Activated CD4-positive, alpha-beta T cell treated with anti-CD3 and anti-CD28 coated beads, Interleukin-2, amount 10 ng/mL, durations not matched to agents 7 days and 5 days (primary cell): ENCODE results near the gene BAHCC1. TPM values are rescaled to one million over a fixed set of nuclear protein-coding genes. Genes with fewer than 3 reads are reported as not detected.

Experiments used
- CTCF ChIA-PET: fragments of 350-600 bp; sonication (Branson Sonifier 250); formaldehyde crosslinking; loops from one replicate; lab custom pipeline; 2021; ENCODE audit warnings: antibody characterized with exemption; lab: Charles Lee
- POLR2A ChIA-PET: fragments of 350-600 bp; sonication (Branson Sonifier 250); formaldehyde crosslinking; loops from one replicate; lab custom pipeline; 2021; ENCODE audit warnings: antibody characterized with exemption; lab: Charles Lee
- DNase-seq: peaks from one replicate; pipeline ENCODE4 v3.0.0-alpha.2; 2020
- H3K27ac Mint-ChIP-seq: one replicate; pipeline ENCODE4 v1.8.0; 2021; ENCODE audit warnings: mild to moderate bottlenecking, moderate library complexity, mixed read lengths
- H3K27me3 Mint-ChIP-seq: one replicate; pipeline ENCODE4 v1.8.0; 2021; ENCODE audit warnings: mixed read lengths
- H3K36me3 Mint-ChIP-seq: one replicate; pipeline ENCODE4 v1.8.0; 2021; ENCODE audit warnings: low read depth, mixed read lengths
- H3K4me1 Mint-ChIP-seq: one replicate; pipeline ENCODE4 v1.8.0; 2021; ENCODE audit warnings: mixed read lengths
- H3K4me3 Mint-ChIP-seq: one replicate; pipeline ENCODE4 v1.8.0; 2021; ENCODE audit warnings: mild to moderate bottlenecking, moderate library complexity, mixed read lengths
- H3K9me3 Mint-ChIP-seq: one replicate; pipeline ENCODE4 v1.8.0; 2021; ENCODE audit warnings: mixed read lengths
- total RNA-seq, 2 experiments: library from RNA; stranded (reverse); gene quantifications; one replicate each; pipeline ENCODE4 v1.2.3, GENCODE V29; 2021

BAHCC1 gene
- total RNA-seq, 2 experiments from 2014 or later = not detected

DNA sequence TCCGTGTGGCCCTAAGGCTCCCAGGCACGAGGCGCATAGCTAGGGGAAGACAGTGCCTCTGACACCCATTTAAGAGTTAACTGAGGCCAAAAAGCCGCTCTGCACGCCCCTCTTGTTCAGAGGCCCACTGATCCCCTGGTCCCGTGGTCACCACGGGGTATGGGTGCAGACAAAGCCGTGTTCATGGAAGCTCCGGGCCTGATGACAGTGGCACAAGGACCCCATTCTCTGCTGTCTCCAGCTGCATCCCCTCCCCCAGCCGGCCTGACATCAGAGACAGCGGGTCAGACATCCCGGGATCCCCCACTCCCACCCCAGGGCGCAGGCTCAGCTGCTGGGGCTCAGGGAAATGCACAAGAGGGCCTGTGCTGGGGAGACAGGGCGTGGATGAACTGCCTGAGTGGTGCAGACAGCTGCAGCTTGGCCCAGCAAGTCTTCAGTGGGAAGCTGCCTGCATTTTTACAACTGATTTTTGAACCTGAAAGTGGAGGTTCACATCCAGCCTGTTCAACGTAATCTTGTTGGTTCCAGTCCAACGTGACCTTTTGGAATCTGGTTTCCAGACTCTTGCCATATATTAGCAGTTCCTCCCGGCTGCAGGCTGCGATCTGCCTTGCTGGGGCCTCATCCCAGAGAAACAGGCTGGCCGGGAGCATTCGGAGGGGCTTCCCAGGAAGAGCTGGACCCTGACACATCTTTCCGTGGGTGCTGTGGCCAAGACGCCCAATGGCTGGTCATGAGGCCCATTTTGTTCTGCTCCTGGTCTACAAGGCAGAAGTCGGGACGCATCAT, 9.7 kb upstream of the BAHCC1 start:
- Mint-ChIP-seq H3K9me3 (no peaks in the 10 kb centered on the region), H3K4me3 (peak overlapping the region; percentile 13), H3K4me1 (no peaks in the 10 kb centered on the region), H3K27ac (no peak overlapping the region), H3K27me3 (peaks cover 39% of the 10 kb centered on the region), H3K36me3 (no peaks in the 10 kb centered on the region)
- POLR2A ChIA-PET = no interaction called here
- DNase-seq = no peak
- CTCF ChIA-PET = interaction anchor here (1.2 kb wide), 1 partner anchor 12 kb away, joined by 3 read pairs; no protein-coding TSS in a partner anchor

DNA sequence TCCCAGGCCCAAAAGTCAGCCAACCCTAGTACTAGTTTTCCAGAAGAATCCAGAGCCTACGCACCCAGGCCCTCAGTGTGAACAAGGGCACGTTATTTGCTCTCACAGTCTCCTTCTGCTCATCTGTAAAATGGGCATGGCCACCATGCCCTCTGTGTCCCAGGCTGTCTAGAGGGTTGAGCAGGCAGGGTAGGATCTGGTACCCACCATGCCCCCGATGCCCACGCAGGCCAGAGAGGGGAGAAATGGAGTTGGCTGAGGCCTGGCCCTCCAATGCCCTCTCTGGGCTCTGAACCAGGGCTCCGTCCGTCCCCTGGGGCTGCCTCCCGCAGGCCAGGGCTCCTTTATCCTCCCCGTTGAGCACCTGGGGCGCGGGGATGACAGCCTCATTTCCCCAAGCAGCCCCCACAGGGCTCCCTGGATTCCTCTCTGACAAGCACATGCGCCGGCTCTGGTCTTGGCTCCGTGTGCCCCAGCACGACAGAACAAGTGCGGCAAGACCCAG, 9.1 kb upstream of the BAHCC1 start:
- no peaks in the 10 kb centered on the region for H3K9me3 Mint-ChIP-seq
- ChIA-PET CTCF (interaction anchor here (1.2 kb wide), 1 partner anchor 12 kb away, joined by 3 read pairs; no protein-coding TSS in a partner anchor), POLR2A (no interaction called here)
- no peak overlapping the region for H3K27ac Mint-ChIP-seq
- H3K4me3 Mint-ChIP-seq = peak overlapping the region; percentile 13
- H3K4me1 Mint-ChIP-seq = no peaks in the 10 kb centered on the region
- H3K36me3 Mint-ChIP-seq = no peaks in the 10 kb centered on the region
- H3K27me3 Mint-ChIP-seq = peaks cover 46% of the 10 kb centered on the region
- no peak for DNase-seq

DNA sequence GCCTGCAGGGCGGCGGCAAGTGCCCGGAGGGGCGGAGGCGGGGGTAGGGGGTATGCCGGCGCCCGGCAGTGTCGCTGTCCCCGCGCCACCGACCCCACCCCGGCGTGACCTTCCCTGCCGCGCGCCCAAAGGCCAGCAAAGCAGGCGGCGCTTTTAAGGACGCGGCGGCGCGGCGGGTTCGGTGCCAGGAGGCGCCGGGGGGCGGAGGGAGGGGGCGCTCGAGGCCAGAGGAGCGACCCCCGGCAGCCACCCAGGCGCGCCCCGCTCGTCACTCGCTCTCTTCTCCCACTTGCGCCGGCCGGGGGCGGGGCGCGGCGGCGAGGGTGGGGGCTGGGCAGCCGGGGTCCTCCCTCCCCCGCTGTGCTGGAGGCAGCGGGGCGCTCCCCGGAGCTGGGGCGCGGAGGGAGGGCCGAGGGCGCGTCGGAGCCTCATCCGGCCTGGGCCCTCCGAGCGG, 8.6 kb upstream of the BAHCC1 start:
- Mint-ChIP-seq H3K4me3 (no peak overlapping the region), H3K4me1 (no peaks in the 10 kb centered on the region), H3K27ac (no peak overlapping the region), H3K27me3 (peaks cover 51% of the 10 kb centered on the region), H3K9me3 (no peaks in the 10 kb centered on the region), H3K36me3 (no peaks in the 10 kb centered on the region)
- ChIA-PET POLR2A (no interaction called here), CTCF (no interaction called here)
- no peak for DNase-seq

DNA sequence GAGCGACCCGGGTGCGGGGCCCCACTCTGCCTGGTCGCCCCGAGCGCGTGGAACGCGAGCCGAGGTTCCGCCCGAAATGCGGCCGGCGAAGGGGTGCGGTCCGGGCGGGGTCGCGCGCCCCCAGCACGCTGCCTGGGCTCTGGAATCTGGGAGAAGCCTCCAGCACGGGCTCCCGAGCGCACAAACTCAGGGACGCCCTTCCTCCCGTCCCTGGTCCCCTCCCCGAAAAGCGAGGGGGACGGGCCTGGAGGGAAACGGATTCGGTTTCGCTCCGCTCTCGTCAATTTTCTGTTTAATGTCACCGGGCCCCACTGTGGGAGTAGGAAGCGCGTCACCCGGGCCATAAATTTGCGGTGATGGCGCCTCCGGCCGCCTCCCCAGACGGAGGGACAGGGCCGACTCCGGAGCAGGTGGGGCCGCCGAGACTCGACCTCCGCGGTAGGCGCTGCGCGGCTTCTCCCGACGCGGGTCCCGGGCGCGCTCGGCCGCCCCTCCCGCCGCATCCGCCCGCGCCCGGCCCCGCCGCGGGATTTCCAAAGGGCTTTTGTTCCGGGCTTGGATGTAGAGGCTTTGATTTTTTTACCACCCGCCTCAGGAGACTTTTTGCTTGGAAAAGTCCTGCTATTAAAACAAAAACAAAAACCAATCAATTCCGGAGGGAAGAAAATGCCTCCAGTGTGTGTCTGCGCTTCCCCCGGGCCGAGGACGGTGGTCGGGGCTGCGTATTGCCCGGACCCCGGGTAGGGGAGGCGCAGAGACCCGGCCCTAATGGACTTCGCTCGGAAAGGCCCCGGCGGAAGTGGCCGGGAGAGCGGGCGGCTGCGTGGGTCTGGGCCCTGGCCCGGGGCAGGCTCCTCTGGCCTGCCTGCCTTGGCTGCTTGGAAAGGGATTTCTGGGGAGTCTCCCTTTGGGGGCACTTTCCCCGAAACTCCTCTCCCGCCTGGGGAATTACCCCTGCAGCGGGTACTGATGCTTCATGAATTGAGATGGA, 7.9 kb upstream of the BAHCC1 start:
- Mint-ChIP-seq H3K36me3 (no peaks in the 10 kb centered on the region), H3K27ac (no peak overlapping the region), H3K4me1 (no peaks in the 10 kb centered on the region), H3K27me3 (peaks cover 58% of the 10 kb centered on the region), H3K9me3 (no peaks in the 10 kb centered on the region), H3K4me3 (peak overlapping the region; percentile 59)
- ChIA-PET CTCF (no interaction called here), POLR2A (no interaction called here)
- DNase-seq = peak; percentile 48

DNA sequence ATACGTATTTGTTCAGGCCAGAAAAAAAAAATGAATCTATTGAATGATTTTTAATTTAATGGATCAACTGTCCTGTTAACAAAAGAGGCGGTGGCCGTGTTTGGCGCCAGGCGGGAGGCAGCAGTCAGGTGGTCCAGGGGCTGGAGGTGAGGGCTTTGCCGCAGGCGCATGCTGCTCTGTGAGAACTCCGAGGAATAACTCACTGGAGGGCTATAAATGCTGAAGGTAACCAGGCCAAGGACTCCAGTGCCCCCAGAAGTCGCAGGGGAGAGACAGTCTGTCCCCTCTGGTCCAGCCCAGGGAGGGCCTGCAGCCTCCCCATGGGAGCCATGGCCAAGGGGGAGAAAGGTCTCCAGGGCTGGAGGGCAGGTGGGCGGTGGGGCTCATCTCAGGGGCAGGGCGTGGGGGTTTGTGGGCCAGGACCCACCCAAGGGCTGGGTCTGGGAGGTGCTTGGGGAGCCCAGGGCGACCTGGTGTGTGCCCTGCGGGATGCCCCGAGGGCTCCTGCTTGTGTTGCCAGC, 7.1 kb upstream of the BAHCC1 start:
- ChIA-PET CTCF (no interaction called here), POLR2A (no interaction called here)
- Mint-ChIP-seq H3K9me3 (no peaks in the 10 kb centered on the region), H3K27me3 (peaks cover 63% of the 10 kb centered on the region), H3K27ac (no peak overlapping the region), H3K4me3 (peak overlapping the region; percentile 38), H3K36me3 (no peaks in the 10 kb centered on the region), H3K4me1 (no peaks in the 10 kb centered on the region)
- no peak for DNase-seq

DNA sequence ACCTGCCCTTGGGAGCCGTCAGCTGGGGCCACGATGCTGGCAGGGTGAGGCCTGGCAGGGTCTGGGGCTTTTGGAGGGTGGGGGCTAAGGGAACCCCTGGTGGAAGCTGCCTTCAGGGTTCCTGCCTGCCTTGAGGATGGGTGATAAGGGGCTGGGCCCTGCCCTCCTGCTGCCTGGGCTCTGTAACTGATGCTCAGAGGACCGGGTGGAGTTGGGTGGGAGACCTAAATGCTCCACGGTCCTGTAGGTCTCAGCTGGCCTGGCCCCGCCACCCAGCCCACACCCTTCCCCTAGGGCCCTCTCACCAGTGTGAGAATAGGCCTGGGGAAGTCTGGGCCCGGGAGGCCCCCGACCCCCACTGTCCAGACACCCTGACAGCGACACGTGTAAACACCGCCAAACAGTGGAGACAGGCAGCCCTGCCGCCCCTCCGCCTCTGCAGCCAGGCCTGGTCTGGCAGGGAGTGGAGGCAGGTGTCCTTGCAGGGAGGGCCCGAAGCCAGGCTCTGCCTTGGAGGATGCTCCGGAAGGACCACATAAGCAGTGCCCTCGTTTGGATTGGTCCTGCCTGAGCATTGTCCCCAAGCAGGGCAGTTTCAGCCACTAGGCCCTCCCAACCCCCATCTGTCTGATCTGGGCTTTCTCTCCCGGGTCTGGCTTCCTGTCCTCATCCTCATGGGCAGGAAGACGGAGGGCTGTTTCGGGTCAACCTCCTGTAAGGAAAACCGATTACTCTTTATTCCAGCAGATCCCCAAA, 6.5 kb upstream of the BAHCC1 start:
- no peak overlapping the region for H3K27ac Mint-ChIP-seq
- no peaks in the 10 kb centered on the region for H3K36me3 Mint-ChIP-seq
- no peaks in the 10 kb centered on the region for H3K4me1 Mint-ChIP-seq
- peaks cover 63% of the 10 kb centered on the region for H3K27me3 Mint-ChIP-seq
- POLR2A ChIA-PET = no interaction called here
- H3K9me3 Mint-ChIP-seq = no peaks in the 10 kb centered on the region
- DNase-seq = no peak
- H3K4me3 Mint-ChIP-seq = no peak overlapping the region
- CTCF ChIA-PET = no interaction called here

DNA sequence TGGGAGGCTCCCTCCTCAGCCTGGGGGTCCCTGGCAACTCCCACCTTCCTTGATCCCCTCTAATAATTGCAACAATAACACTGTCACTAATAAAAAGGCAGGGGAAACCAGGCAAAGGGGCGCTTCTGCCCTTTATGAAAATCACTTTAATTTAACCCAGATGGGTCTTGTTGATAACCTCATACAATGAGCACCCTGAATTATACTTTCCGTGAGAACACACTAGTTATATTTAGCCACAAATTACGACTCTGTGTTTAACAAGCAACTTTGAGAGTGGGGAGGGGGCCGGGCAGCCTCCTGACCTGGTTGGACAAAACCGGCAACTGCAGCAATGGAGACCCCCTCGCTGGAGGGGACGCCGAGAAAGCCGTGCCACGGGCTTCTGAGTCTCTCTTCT, 5.7 kb upstream of the BAHCC1 start:
- CTCF ChIA-PET = no interaction called here
- no peak overlapping the region for H3K27ac Mint-ChIP-seq
- no peak for DNase-seq
- no peaks in the 10 kb centered on the region for H3K36me3 Mint-ChIP-seq
- peaks cover 6% of the 10 kb centered on the region for H3K4me1 Mint-ChIP-seq
- H3K4me3 Mint-ChIP-seq = no peak overlapping the region
- H3K9me3 Mint-ChIP-seq = no peaks in the 10 kb centered on the region
- peaks cover 69% of the 10 kb centered on the region for H3K27me3 Mint-ChIP-seq
- POLR2A ChIA-PET = no interaction called here

DNA sequence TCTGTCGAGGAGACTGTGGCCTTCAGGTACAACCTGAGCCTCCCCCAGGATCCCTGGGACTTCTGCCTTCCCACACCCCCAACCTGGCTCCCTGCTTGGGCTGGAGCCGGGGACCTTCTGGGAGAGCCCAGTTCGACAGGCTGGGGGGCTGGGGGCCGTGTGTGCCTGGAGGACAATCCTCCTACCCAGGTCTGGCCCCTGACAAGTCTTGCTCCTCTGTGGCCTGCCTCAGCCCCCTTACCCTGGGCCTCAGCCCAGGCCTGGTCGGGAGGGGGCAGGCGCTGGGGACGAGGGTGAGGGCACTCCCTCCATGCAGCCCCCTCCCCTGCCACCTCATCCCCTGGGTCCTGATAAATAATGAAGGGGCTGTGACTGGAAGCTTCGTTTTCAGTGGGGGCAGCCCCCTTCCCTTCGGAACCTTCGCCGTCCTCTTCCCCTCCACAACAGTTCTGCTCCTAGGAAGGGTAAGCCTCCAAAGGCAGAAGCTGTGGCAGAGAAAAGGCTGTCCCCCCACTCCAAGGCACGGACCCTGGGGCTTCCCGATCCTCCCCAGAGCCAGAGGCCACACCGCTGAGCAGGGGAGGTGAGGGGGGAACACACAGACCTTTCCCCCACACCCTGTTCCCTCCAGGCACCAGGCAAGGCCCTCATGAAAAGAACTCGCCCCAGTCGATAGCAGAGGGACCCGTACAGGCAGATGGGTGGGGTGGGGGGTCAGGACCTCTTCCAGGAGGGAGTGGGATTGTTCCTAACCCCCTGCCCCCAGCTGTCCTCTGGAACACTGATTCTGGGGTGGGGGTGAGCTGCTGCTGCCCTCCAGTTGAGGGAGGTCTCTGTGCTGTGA, 5.0 kb upstream of the BAHCC1 start:
- H3K36me3 Mint-ChIP-seq = no peaks in the 10 kb centered on the region
- H3K27ac Mint-ChIP-seq = no peak overlapping the region
- H3K4me1 Mint-ChIP-seq = peaks cover 9% of the 10 kb centered on the region
- peaks cover 71% of the 10 kb centered on the region for H3K27me3 Mint-ChIP-seq
- H3K9me3 Mint-ChIP-seq = no peaks in the 10 kb centered on the region
- ChIA-PET CTCF (no interaction called here), POLR2A (no interaction called here)
- no peak for DNase-seq
- no peak overlapping the region for H3K4me3 Mint-ChIP-seq

DNA sequence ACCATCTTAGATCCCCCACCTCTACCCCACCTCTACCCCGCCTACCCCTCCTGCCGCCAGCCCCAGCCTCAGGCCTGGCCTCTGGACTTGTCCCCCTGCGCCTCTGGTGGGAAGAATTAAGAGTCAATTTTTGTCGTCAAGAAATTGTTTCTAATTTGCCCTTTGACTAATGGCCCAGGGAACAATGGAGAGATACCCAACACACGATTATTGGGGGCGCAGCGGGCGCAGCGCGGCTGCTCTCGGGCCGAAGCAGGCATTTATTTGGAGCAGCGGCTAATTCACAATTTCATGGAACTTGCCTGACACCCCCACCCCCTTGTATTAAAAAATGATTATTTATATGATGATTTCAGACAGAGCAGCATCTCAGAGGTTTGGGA, 4.4 kb upstream of the BAHCC1 start:
- H3K9me3 Mint-ChIP-seq = no peaks in the 10 kb centered on the region
- H3K4me1 Mint-ChIP-seq = peaks cover 11% of the 10 kb centered on the region
- DNase-seq = no peak
- POLR2A ChIA-PET = no interaction called here
- H3K36me3 Mint-ChIP-seq = no peaks in the 10 kb centered on the region
- no peak overlapping the region for H3K27ac Mint-ChIP-seq
- peaks cover 70% of the 10 kb centered on the region for H3K27me3 Mint-ChIP-seq
- H3K4me3 Mint-ChIP-seq = no peak overlapping the region
- CTCF ChIA-PET = no interaction called here

DNA sequence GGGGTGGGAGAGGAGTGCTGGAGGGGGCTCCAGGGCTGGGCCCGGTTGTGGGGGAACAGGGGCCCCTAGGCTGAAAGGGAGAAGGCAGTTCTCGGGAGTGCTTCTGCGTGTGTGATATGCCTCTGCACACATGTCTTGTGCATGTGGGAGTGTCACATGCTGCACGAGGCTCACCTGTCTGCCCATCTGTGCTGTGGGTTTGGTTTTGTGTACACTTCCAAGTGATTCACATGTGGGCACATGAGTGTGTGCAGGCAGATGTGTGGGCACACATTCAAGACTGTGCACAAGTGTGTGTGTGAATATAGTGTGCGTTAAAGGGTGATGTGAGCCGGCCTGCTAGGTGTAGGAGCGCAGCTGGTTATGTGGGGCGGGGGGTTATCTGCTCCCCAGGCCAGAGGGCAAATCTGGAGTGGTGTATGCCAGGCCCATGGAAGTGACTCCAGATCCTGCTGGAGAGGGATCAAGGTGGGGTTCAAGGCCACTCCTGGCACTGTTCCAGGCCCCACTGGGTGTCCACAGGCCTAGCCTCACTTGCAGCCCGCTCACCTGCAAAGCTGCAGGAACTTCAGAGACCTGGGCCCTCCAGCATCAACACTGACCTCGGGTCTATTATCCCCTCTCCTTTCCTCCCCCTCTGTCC, 3.8 kb upstream of the BAHCC1 start:
- CTCF ChIA-PET = no interaction called here
- Mint-ChIP-seq H3K27ac (no peak overlapping the region), H3K9me3 (no peaks in the 10 kb centered on the region), H3K27me3 (peaks cover 64% of the 10 kb centered on the region), H3K4me3 (no peak overlapping the region), H3K4me1 (peaks cover 11% of the 10 kb centered on the region), H3K36me3 (no peaks in the 10 kb centered on the region)
- POLR2A ChIA-PET = no interaction called here
- DNase-seq = no peak
